MM.1S (cell line): ENCODE results near the gene HACL1.

ENCODE experiments used
- DNase-seq: peaks from one replicate; pipeline ENCODE4 v3.0.0-alpha.2; 2015
- H2AFZ ChIP-seq: fragments of 300-600 bp; sonication (generic); 2 replicates; pipeline ENCODE4 v1.6.0; 2016; ENCODE audit warnings: antibody characterized with exemption, low read length
- H3F3A ChIP-seq: fragments of 300-600 bp; sonication (generic); 2 replicates; pipeline ENCODE4 v1.6.1; 2016; ENCODE audit warnings: mild to moderate bottlenecking, antibody characterized with exemption, low read length, moderate library complexity, mixed read lengths; ENCODE audit not compliant: insufficient read depth
- H3K27ac ChIP-seq: fragments of 300-600 bp; sonication (generic); 2 replicates; pipeline ENCODE4 v1.5.1; 2016; ENCODE audit warnings: mild to moderate bottlenecking, low read length
- H3K27me3 ChIP-seq: fragments of 300-600 bp; sonication (generic); replicated peaks from 2 replicates; pipeline ENCODE4 v1.6.0; 2016; ENCODE audit warnings: low read length; ENCODE audit not compliant: insufficient read depth
- H3K36me3 ChIP-seq: fragments of 300-600 bp; sonication (generic); replicated peaks from 2 replicates; pipeline ENCODE4 v1.6.1; 2016; ENCODE audit warnings: mild to moderate bottlenecking, low read length, mixed read lengths; ENCODE audit not compliant: insufficient read depth
- H3K4me1 ChIP-seq: fragments of 300-600 bp; sonication (generic); 2 replicates; pipeline ENCODE4 v1.6.1; 2016; ENCODE audit warnings: low read length, mixed read lengths
- H3K4me2 ChIP-seq: fragments of 300-600 bp; sonication (generic); 2 replicates; pipeline ENCODE4 v1.6.0; 2016; ENCODE audit warnings: low read depth, low read length
- H3K4me3 ChIP-seq: fragments of 300-600 bp; sonication (generic); 2 replicates; pipeline ENCODE4 v1.5.1; 2016; ENCODE audit warnings: low read length, mixed read lengths
- H3K79me2 ChIP-seq: fragments of 300-600 bp; sonication (generic); 2 replicates; pipeline ENCODE4 v1.6.1; 2016; ENCODE audit warnings: mixed run types, low read length, mixed read lengths
- H3K9ac ChIP-seq: fragments of 300-600 bp; sonication (generic); 2 replicates; pipeline ENCODE4 v1.6.1; 2016; ENCODE audit warnings: low read length, mixed read lengths
- H3K9me2 ChIP-seq: fragments of 300-600 bp; sonication (generic); replicated peaks from 2 replicates; pipeline ENCODE4 v1.6.1; 2016; ENCODE audit warnings: mild to moderate bottlenecking, low read length, mixed read lengths; ENCODE audit not compliant: insufficient read depth
- H3K9me3 ChIP-seq: fragments of 300-600 bp; sonication (generic); replicated peaks from 2 replicates; pipeline ENCODE4 v1.6.1; 2016; ENCODE audit warnings: mild to moderate bottlenecking, low read length, mixed read lengths; ENCODE audit not compliant: insufficient read depth
- H4K20me1 ChIP-seq: fragments of 300-600 bp; sonication (generic); 2 replicates; pipeline ENCODE4 v1.6.1; 2016; ENCODE audit warnings: mild to moderate bottlenecking, low read length, moderate library complexity, mixed read lengths; ENCODE audit not compliant: insufficient read depth
- CTCF ChIP-seq: fragments of 300-600 bp; sonication (generic); IDR thresholded peaks from 2 replicates; pipeline ENCODE4 v1.5.1; 2016; ENCODE audit warnings: antibody characterized with exemption, low read length, mixed read lengths
- EZH2 ChIP-seq: fragments of 300-600 bp; sonication (generic); optimal IDR thresholded peaks from 2 replicates; pipeline ENCODE3; 2017; ENCODE audit warnings: low read depth, mild to moderate bottlenecking, antibody characterized with exemption, low read length, mixed read lengths
- EZH2phosphoT487 ChIP-seq: fragments of 300-600 bp; sonication (generic); IDR thresholded peaks from 2 replicates; pipeline ENCODE4 v1.6.1; 2018; ENCODE audit warnings: antibody characterized with exemption, low read length

The HACL1 gene

GRCh38 chr3:15632212-15632580, 30.8 kb upstream of the HACL1 start:
- no peak overlapping the region for H3K4me3 ChIP-seq
- no peaks in the 10 kb centered on the region for H3K79me2 ChIP-seq
- H3K27me3 ChIP-seq = no peaks in the 10 kb centered on the region
- H3K9ac ChIP-seq = no peak overlapping the region
- peaks cover 12% of the 10 kb centered on the region for H3K4me1 ChIP-seq
- no peaks in the 10 kb centered on the region for H3K36me3 ChIP-seq
- no peaks in the 10 kb centered on the region for H3K9me3 ChIP-seq
- H3F3A ChIP-seq = peaks cover 2% of the 10 kb centered on the region; the same call in 1 of the 2 replicates
- no peak overlapping the region for H2AFZ ChIP-seq
- H4K20me1 ChIP-seq = no peaks in the 10 kb centered on the region
- no peak overlapping the region for H3K27ac ChIP-seq
- DNase-seq = no peak
- TF ChIP-seq CTCF (no peak), EZH2phosphoT487 (no peak), EZH2 (no peak)
- H3K9me2 ChIP-seq = no peaks in the 10 kb centered on the region
- H3K4me2 ChIP-seq = no peak overlapping the region

- H4K20me1 ChIP-seq = no peaks in the 10 kb centered on the region
- H3K9me3 ChIP-seq = no peaks in the 10 kb centered on the region
- H3F3A ChIP-seq = no peaks in the 10 kb centered on the region
- peaks cover 8% of the 10 kb centered on the region; the same call in 1 of the 2 replicates for H3K4me1 ChIP-seq
- no peaks in the 10 kb centered on the region for H3K36me3 ChIP-seq
- TF ChIP-seq EZH2phosphoT487 (no peak), EZH2 (no peak), CTCF (no peak)
- H2AFZ ChIP-seq = no peak overlapping the region
- H3K27ac ChIP-seq = no peak overlapping the region
- H3K79me2 ChIP-seq = no peaks in the 10 kb centered on the region
- H3K9me2 ChIP-seq = no peaks in the 10 kb centered on the region
- no peak overlapping the region for H3K4me3 ChIP-seq
- no peak overlapping the region for H3K9ac ChIP-seq
- no peaks in the 10 kb centered on the region for H3K27me3 ChIP-seq
- no peak for DNase-seq
- H3K4me2 ChIP-seq = no peak overlapping the region
Measured at GRCh38 chr3:15631426-15632211, 30.2 kb upstream of the HACL1 start.

- H3K9me2 ChIP-seq = no peaks in the 10 kb centered on the region
- no peaks in the 10 kb centered on the region for H3K79me2 ChIP-seq
- H3K9me3 ChIP-seq = no peaks in the 10 kb centered on the region
- 0 out of 2 replicates have a peak overlapping the region, but pooled peaks have one; percentile 7 for H3K4me3 ChIP-seq
- peak overlapping the region; percentile 57 for H3K4me2 ChIP-seq
- H3K27me3 ChIP-seq = no peaks in the 10 kb centered on the region
- no peak for DNase-seq
- no peaks in the 10 kb centered on the region for H4K20me1 ChIP-seq
- H2AFZ ChIP-seq = 0 out of 2 replicates have a peak overlapping the region, but pooled peaks have one; percentile 10
- H3F3A ChIP-seq = no peaks in the 10 kb centered on the region
- peaks cover 8% of the 10 kb centered on the region; the same call in 1 of the 2 replicates for H3K4me1 ChIP-seq
- H3K9ac ChIP-seq = no peak overlapping the region
- H3K27ac ChIP-seq = no peak overlapping the region
- no peak for TF ChIP-seq CTCF
- no peak for TF ChIP-seq EZH2
- no peak for TF ChIP-seq EZH2phosphoT487
- H3K36me3 ChIP-seq = no peaks in the 10 kb centered on the region
Measured at GRCh38 chr3:15630646-15631350, 29.4 kb upstream of the HACL1 start.
